Activated CD4-positive, alpha-beta T cell treated with anti-CD3 and anti-CD28 coated beads for 48 hours (primary cell): ENCODE results near the gene PODXL.

Source experiments
- DNase-seq: peaks from one replicate; pipeline ENCODE4 v3.0.0-alpha.2; 2020

Gene PODXL

DNA sequence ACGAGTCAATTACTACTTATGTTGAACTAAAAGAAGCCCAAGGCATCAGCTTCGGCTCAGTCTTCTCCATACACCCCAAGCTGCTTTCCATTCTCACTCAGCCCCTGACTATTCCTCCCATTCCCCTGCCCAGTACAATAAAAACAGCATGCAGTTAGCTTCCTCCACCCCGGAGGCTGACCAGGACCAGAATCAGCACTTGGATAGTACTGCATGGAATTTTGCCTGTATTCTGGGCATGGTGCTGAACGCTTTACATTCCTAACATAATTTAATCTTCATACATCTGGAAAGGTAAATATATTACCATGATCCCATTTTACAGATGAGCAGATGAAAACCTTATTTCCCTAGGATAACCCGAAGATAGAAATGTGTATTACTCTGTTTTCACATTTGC lies 7.5 kb upstream of the PODXL start:
- no peak for DNase-seq

DNA sequence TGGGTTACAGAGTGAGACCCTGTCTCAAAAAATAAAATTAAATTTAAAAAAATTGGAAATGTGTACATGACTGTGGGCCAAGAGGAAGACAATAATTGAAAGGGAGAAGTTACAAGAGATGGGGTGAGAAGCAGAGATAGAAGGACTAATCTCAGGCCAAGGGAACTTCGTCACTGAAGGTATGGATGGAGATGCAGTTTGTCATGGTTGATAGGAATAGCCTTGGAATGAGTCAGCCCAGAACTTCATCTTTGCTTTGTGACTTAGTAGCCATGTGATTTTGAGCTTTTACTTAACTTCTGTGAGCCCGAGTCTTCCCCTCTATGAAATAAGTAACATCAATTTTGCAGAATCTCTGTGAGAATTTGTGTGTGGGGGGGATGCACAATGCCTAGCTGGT lies 6.5 kb upstream of the PODXL start:
- no peak for DNase-seq

- DNase-seq: no peak
These were observed 3.6 kb upstream of the PODXL start for GRCh38 chr7:131560061-131560460.

GRCh38 chr7:131557652-131558385 lies 1.4 kb upstream of the PODXL start:
- no peak for DNase-seq

GRCh38 chr7:131556909-131557651 lies 652 bp upstream of the PODXL start:
- DNase-seq: no peak

DNA sequence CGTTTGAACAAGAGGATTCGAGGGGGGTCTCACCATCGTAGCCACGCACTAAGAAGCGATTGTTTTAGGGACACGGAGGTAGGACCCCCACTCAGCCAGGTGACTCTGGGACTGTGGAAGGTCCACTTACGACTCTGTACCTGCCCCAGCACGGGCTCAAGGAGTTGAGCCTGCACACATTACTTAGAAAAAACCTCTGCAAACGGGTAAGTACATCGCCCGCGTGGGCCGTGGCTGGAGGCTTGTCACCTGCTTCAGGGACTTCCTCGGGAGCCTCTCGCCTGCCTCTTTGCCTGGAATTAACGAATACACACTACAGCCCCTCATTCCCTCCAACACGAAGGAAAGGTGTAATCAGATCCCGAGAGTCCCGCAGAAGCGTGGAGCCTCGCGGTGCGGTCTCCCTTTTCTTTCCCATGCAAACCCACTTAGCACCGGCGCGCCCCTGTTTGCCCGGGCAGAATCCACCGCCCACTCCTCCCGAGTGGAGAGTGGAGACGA lies 826 bp downstream of the PODXL start:
- peak; percentile 17 for DNase-seq

DNA sequence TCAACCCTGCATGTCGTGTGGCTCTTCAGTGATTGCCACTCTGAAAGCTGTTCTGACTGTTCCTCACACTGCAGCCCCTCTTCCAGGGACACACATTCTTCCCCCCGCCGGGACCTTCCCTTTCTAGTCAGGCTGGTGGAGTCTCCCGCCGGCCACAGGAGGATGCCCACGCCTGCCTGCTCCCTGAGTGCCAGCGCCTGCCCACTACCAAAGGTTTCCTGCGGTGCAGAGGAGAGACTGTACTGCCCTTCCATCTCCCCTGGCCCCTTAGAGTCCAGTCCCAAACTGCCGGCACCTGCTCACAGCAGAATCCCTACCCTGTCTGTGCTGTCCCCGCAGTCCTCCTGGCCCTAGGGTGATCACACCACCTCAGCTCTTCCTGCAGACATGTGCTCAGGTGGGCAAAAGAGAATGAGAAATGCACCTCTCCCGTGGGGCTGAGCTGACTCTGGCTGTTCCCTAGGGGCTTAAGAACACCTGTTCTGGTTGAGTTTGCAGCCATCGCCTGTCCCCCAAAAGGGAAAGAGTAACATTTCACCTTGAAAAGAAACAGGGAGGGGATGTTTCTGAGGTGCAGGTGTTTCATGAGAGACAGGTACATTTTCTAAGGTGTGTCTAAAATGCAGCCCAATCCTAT lies 1.4 kb downstream of the PODXL start:
- no peak for DNase-seq

DNA sequence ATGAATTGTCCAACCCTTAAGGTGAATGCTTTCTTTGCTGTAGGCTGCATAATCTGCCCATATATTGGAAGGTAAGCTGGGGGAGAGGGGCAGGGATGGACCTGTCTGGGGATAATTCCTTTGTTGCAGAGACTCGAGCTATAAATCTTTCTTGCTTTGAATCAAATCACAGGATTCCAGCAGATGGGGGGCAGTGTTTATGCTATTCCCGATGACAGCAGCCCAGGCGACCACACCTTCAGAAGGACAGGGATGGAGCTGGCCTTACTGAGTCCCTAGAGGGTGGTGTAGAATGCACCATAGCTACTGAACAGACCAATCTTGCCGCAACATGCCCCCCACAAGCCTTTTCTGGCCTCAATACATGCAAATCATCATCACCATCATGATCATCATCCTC lies 2.5 kb downstream of the PODXL start:
- DNase-seq: no peak

DNA sequence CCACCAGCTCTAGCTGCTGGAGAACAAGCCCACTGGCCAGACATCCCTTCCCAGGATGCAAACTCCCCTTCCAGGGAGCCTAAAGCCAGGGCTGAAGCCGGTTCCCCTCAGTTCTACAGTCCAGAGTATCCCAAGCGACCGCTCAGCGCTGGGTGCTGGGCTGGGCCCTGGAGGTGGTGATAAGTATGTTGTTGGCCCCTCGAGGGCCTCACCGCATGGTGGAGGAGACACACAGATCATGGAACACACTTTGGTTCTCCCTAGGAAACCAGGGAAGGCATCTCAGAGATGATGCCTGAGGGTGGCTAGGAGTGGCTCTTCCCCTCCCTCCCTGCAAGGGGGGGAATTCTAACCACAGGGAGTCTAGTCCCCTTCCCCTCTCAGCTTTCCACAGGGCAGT lies 4.4 kb downstream of the PODXL start:
- DNase-seq: no peak

GRCh38 chr7:131550846-131551245 lies 5.6 kb downstream of the PODXL start:
- no peak for DNase-seq

DNA sequence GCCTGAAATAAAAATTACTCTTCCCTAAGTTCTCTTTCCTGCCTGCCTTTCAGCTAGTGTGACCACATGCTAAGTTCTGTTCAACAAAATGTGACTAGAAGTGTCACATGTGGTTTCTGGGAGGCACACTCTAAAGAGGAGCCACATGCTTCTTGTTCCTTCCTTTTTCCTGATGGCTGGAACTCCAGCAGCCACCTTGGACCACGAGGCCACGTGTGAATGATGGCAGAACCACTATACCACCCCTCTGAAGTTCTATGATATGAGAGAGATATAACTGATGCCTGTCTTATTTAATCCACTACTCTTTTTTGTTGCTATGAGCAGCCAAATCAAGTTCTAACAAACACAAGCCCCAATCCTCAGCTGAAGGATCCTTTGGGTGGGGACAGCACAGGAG lies 8.1 kb downstream of the PODXL start:
- no peak for DNase-seq

GRCh38 chr7:131547589-131547988 lies 8.8 kb downstream of the PODXL start:
- DNase-seq: no peak

DNA sequence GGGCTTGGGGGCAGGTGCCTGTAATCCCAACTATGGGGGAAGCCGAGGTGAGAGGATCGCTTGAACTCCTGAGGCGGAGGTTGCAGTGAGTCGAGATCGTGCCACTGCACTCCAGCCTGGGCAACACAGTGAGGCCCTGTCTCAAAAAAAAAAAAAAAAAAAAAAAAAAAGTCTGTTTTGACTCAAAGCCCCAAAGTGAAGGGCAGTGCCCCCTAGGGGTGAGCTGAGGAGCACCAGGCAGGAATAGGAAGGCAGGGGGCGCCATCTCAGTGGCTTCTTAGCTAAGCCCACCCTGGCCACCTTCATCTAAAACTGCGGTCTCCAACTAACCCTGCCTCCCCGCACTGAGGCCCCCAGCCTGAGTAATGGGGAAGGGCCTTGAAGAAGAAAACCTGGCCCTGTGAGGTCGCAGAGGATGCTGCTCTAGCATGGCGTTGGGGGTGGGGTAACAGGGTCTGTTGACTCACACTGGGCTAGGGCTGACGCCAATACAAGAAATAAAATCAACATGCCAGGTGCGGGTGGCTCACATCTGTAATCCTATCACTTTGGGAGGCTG lies 9.8 kb downstream of the PODXL start:
- peak; percentile 72 for DNase-seq

- no peak for DNase-seq
These were observed 10.3 kb downstream of the PODXL start for GRCh38 chr7:131546126-131546525.

GRCh38 chr7:131544449-131545301 lies 11.8 kb downstream of the PODXL start:
- no peak for DNase-seq

- no peak for DNase-seq
These were observed 12.4 kb downstream of the PODXL start for GRCh38 chr7:131544021-131544420.

- no peak for DNase-seq
These were observed 13.1 kb downstream of the PODXL start for GRCh38 chr7:131543298-131543697.

GRCh38 chr7:131540491-131541162 lies 15.8 kb downstream of the PODXL start:
- DNase-seq: no peak

- DNase-seq: no peak
These were observed 17.6 kb downstream of the PODXL start for GRCh38 chr7:131538813-131539179.

- DNase-seq: no peak
These were observed 18.2 kb downstream of the PODXL start for GRCh38 chr7:131538071-131538812.

DNA sequence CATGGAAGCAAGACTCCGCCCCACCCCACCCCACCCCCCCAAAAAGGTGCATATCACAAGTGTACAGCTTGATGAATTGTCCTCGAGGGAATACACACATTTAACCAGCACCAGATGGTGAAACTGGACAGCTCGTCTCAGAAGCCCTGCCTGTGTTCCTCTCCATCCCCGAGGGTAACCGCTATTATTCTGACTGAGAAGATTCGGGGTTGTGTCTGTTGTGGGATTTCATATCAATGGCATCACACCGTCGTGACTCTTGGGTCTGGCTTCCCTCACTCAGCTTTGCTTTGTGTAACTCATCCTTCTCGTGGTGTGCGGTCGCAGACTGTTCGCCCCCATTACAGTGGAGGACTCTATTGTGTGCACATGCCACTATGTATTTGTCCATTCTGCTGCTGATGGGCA lies 18.9 kb downstream of the PODXL start:
- DNase-seq: no peak
